ENCODE results near the gene ZSCAN22. TPM values are rescaled to one million over a fixed set of nuclear protein-coding genes. Genes with fewer than 3 reads are reported as not detected.
"Not testable (repeated sequence)": the region's sequence is repeated elsewhere in the genome, so short reads cannot be mapped to it uniquely, and the experiment has no call there.

ZSCAN22 gene
- total and polyA plus RNA-seq, 8 donors, result 0.45 to 5.2 (median 1.3) TPM; not detected in 1

DNA sequence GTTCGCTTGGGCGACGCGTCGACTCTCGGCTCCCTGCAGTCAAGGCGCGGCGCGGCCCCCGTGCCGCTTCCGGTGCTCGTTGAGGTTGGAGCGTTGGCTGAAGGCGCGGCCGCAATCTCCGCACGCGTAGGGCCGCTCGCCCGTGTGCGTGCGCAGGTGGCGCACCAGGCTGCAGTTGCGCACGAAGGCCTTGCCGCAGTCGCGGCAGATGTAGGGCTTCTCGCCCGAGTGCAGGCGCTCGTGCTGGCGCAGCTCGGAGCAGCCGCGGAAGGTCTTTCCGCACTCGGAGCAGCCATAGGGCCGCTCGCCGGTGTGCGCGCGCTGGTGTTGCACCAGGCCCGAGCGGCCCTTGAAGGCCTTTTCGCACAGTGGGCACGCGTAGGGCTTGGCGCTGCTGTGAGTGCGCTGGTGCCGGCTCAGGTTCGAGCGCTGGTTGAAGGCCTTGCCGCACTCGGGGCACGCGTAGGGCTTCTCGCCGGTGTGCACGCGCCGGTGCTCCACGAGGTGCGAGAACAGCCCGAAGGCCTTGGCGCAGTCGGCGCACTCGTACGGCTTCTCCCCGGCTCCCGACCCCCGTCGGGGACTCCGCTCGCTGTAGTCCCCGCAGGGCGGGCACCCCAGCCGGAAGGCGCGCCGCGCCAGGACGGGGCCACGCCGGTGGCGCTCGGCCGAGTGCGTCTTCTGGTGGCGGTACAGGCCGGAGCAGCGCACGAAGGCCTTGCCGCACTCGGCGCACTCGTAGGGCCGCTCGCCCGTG lies 41.1 kb downstream of the ZSCAN22 start:
- Histone ChIP-seq H3K4me3 (no peak overlapping the region), H3K27me3 (no peaks in the 10 kb centered on the region), H3K9me3 (no peaks in the 10 kb centered on the region), H3K4me1 (peaks cover 0 to 11% (median 3%) of the 10 kb centered on the region in 4 donors), H3K27ac (no peak overlapping the region), H3K36me3 (peaks cover 0 to 16% (median 7%) of the 10 kb centered on the region in 4 donors)
- TF ChIP-seq POLR2AphosphoS5 (IDR thresholded peaks at IDR 0.05) (no peak), POLR2A (IDR thresholded peaks at IDR 0.05) (no peak), EP300 (IDR thresholded peaks at IDR 0.05) (no peak)
- TF ChIP-seq, protein P1, sequence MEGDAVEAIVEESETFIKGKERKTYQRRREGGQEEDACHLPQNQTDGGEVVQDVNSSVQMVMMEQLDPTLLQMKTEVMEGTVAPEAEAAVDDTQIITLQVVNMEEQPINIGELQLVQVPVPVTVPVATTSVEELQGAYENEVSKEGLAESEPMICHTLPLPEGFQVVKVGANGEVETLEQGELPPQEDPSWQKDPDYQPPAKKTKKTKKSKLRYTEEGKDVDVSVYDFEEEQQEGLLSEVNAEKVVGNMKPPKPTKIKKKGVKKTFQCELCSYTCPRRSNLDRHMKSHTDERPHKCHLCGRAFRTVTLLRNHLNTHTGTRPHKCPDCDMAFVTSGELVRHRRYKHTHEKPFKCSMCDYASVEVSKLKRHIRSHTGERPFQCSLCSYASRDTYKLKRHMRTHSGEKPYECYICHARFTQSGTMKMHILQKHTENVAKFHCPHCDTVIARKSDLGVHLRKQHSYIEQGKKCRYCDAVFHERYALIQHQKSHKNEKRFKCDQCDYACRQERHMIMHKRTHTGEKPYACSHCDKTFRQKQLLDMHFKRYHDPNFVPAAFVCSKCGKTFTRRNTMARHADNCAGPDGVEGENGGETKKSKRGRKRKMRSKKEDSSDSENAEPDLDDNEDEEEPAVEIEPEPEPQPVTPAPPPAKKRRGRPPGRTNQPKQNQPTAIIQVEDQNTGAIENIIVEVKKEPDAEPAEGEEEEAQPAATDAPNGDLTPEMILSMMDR (IDR thresholded peaks at IDR 0.05), result no peak
- peak in 1 of 2 donors; percentile 13 for DNase-seq
- WGBS, 5 donors, result 52 to 85% (median 73%) methylated on average over 67 to 106 of the region's 106 CpGs
- intact Hi-C loops (cut with DNase I; ENCODE audit: low total_unique reads), result no loop called here

DNA sequence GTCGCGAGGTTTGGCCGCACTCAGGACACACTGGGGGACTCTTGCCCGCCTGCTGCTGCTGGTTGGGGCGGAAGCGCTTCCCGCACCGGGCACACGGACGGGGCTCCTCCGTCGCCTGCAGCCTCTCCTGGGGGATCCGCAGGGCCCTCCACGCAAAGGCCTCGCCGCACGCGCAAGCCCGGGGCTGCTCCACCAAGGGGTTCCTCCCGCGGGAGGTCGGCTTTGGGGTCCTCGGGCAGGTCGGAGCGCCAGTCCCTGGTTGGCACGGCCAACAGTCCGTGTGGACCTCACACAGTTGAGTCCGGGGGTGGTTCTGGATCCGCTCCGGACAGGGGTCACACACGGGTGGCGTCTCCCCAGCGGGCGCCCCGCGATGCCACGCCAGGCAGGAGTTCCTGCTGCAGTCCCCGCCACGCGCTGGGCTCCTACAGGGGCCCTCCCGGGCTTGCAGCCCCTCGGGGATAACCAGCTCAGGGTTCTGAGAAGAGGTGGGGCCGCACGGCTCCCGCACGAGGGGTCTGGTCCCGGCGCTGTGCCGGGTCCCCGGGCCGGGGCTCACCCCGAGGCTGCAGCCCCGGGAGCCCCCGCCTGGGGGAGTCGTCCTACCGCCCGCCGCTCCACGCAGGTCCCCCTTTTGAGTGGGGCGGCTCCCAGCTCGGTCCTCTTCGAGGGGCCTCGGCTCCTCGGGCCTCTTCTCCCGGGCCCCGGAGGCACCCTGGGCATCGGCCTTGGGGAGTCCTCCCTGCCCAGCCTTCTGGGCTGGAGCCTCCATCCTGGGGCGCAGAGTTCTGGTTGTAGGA lies 42.0 kb downstream of the ZSCAN22 start:
- intact Hi-C loops (cut with DNase I; ENCODE audit: low total_unique reads), result no loop called here
- H3K4me1 ChIP-seq, result peaks cover 0 to 2% (median 0%) of the 10 kb centered on the region in 4 donors
- H3K4me3 ChIP-seq, result no peak overlapping the region
- WGBS, 5 donors, result 84 to 97% (median 89%) methylated on average over 25 to 68 of the region's 68 CpGs
- TF ChIP-seq EP300 (IDR thresholded peaks at IDR 0.05), result no peak
- TF ChIP-seq, protein P1 (IDR thresholded peaks at IDR 0.05), result no peak
- H3K9me3 ChIP-seq, result no peaks in the 10 kb centered on the region
- H3K27ac ChIP-seq, result no peak overlapping the region
- H3K27me3 ChIP-seq, result no peaks in the 10 kb centered on the region
- DNase-seq, result peak in 1 of 2 donors; percentile 4
- H3K36me3 ChIP-seq, result peaks cover 0 to 16% (median 7%) of the 10 kb centered on the region in 4 donors

DNA sequence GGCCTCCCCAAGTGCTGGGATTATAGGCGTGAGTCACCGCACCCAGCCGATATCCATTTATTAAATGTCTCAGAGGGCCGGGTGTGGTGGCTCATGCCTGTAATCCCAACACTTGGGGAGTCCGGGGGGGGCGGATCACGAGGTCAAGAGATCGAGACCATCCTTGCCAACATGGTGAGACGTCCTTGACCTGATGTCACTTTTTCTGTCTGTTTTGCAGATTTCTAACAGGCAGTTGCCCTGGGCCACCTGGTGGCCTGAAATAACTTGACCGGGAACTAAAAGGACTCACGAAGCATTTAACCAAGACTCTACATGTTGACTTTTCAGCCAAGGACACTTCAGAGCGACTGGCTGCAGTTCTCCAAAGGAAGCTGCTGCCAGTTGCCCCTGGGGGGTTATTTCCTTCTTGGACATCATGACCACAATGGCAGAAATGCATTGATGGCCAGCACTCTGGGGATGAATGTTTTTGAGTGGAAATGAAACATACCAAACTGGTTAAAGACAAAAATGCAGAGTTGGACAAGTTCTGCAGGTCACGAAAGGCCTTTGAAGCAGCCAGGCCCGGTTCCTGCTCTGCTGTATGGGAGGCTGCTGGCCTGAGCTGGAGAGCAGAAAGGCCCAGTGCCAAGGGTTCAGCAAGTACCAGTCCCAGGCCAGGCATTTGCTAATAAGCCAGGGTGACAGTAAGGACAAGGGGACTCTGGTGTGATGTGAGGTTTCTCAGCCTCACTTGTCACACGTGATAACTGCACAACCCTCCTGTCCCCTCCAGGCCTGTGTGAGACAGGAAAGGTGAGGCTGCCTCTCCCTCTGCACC lies 45.7 kb downstream of the ZSCAN22 start:
- intact Hi-C loops (cut with DNase I; ENCODE audit: low total_unique reads), result no loop called here
- H3K27ac ChIP-seq, result no peak overlapping the region
- 73 to 76% (median 75%) methylated on average over 15 of the region's 15 CpGs for WGBS, 5 donors
- TF ChIP-seq POLR2A (IDR thresholded peaks at IDR 0.05) (no peak), POLR2AphosphoS5 (IDR thresholded peaks at IDR 0.05) (no peak), EP300 (IDR thresholded peaks at IDR 0.05) (no peak)
- TF ChIP-seq, protein P1 (IDR thresholded peaks at IDR 0.05), result no peak
- peaks cover 0 to 9% (median 4%) of the 10 kb centered on the region in 4 donors for H3K36me3 ChIP-seq
- no peaks in the 10 kb centered on the region for H3K4me1 ChIP-seq
- H3K9me3 ChIP-seq, result no peaks in the 10 kb centered on the region
- no peak overlapping the region for H3K4me3 ChIP-seq
- DNase-seq, result peak in 1 of 2 donors; percentile 12
- H3K27me3 ChIP-seq, result no peaks in the 10 kb centered on the region

DNA sequence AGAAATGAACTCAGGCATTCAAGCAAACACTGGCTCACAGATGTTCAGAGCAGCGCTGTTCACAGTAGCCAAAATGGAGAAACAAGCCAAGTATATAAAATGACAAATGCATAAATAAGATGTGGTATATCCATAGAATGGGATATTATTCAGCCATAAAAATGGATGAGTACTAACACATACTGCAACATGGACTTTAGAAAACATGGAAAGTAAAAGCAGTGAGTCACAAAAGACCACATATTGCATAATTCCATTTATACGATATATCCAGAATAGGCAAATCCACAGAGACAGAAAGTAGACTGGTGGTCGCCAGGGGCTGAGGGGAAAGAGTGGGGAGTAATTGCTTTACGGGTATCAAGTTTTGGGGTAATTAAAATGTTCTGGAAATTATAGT lies 47.4 kb downstream of the ZSCAN22 start:
- intact Hi-C loops (cut with DNase I; ENCODE audit: low total_unique reads), result no loop called here
- Histone ChIP-seq H3K36me3 (no peaks in the 10 kb centered on the region), H3K4me1 (peaks cover 0 to 3% (median 2%) of the 10 kb centered on the region in 4 donors), H3K27me3 (no peaks in the 10 kb centered on the region), H3K9me3 (no peaks in the 10 kb centered on the region), H3K27ac (no peak overlapping the region), H3K4me3 (no peak overlapping the region)
- WGBS, 5 donors, result 86 to 94% (median 89%) methylated on average over 4 of the region's 4 CpGs
- no peak for TF ChIP-seq EP300 (IDR thresholded peaks at IDR 0.05)
- no peak for TF ChIP-seq POLR2A (IDR thresholded peaks at IDR 0.05)
- TF ChIP-seq, protein P1 (IDR thresholded peaks at IDR 0.05), result no peak
- no peak for TF ChIP-seq POLR2AphosphoS5 (IDR thresholded peaks at IDR 0.05)
- DNase-seq, result no peak

DNA sequence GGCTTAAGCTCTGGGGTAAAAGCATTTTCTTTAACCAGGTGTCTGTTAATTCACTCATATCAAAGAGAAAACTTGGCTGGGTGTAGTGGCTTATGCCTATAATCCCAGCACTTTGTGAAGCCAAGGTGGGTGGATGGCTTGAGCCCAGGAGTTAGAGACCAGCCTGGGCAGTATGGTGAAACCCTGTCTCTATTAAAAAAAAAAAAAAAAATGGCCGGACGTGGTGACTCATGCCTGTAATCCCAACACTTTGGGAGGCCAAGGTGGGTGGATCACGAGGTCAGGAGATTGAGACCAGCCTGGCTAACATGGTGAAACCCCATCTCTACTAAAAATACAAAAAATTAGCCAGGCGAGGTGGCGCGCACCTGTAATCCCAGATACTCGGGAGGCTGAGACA lies 49.9 kb downstream of the ZSCAN22 start:
- H3K4me3 ChIP-seq; H3K9me3 ChIP-seq; intact Hi-C loops (cut with DNase I; ENCODE audit: low total_unique reads); H3K36me3 ChIP-seq; H3K27me3 ChIP-seq; DNase-seq; H3K27ac ChIP-seq: not testable (repeated sequence)
- 81 to 91% (median 84%) methylated on average over 7 of the region's 7 CpGs for WGBS, 5 donors
- peaks cover 13 to 21% (median 19%) of the 10 kb centered on the region in 4 donors for H3K4me1 ChIP-seq
